NCI-H2196 (cell line): ENCODE measurements around the gene CD180.

ENCODE experiments used
- DNase-seq: peaks from one replicate; lab custom pipeline; 2025; ENCODE audit not compliant: unreplicated experiment; lab: John Stamatoyannopoulos, UW

CD180 gene

DNA sequence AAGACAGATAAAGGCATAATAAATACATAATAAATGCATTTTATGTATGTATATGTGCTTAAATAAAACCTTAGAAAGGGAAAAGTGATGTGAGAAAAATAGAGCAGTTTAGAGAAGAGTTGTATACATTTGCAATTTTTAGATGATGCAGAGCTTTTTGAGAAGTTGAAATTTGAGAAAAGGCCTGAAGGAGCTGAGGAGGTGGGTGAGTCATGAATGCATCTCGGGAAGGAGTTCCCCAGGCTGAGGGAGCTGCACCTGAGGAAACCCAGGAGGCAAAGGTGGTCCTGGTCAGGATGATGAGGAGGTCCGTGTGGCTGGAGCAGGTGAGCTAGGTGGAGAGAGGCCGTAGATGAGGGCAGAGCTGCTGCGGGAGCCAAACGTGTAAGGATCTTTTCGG lies 17.4 kb upstream of the CD180 start:
- DNase-seq, result no peak

GRCh38 chr5:67211926-67212325 lies 15.3 kb upstream of the CD180 start:
- DNase-seq, result no peak

GRCh38 chr5:67209141-67209771 lies 12.7 kb upstream of the CD180 start:
- peak; percentile 54 for DNase-seq

GRCh38 chr5:67208403-67208802 lies 11.8 kb upstream of the CD180 start:
- DNase-seq, result no peak

DNA sequence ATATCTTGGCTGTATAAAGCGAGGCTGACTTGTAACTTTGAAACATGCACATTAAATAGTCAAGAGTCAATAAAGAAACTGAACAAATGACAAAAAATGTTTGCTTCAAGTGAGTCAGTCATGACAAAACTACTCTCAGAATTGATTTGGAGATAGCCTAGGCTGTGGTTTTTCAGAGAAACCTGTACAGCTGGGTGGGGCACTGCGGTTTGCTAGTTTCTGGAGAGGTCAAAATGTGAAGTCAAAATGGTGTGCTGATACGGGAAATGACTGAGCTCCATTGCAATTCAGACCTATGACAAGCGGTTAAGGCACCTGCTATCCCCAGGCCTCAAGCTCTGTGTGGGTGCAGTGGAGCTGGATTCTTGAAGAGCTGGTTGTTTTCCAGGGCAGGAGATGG lies 10.3 kb upstream of the CD180 start:
- no peak for DNase-seq

- DNase-seq, result no peak
Observed at GRCh38 chr5:67206461-67206860, 9.9 kb upstream of the CD180 start.

GRCh38 chr5:67205981-67206380 lies 9.4 kb upstream of the CD180 start:
- DNase-seq, result no peak

GRCh38 chr5:67204821-67205220 lies 8.2 kb upstream of the CD180 start:
- DNase-seq, result no peak

DNA sequence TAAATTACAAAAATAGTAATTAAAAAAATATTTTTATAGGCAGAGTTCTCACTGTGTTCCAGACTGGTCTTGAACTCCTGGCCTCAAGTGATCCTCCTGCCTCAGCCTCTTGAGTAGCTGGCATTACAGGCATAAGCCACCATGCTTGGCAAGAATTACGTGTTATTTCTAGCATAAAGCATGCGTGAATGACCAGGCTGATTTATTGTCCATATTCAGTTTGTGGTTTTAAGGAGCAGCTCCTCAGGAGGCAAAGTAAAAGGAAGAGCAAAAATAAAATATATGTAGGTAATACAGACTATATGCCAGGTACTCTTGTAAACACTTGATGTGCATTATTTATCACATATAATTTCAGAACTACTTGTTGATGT lies 7.1 kb upstream of the CD180 start:
- DNase-seq, result no peak

DNA sequence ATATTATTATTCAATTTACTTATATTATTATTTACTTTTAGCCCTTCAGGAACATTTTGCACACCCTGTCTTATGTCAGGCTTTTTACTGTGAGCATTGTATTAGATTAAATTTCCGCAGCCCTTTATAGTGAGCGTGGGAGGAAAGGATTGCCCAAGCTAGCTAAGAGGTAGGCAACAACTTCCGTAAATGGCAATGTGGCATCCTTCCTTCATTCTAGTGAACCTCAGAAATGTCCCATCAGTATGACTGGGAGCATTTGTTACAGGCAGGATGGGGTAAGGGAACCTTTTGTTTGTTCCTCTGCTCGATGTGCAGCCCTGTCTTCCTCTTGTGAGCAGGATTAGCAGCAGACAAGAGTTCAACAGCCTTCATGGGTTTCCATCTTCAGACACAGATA lies 6.2 kb upstream of the CD180 start:
- no peak for DNase-seq

GRCh38 chr5:67201897-67202549 lies 5.4 kb upstream of the CD180 start:
- no peak for DNase-seq

DNA sequence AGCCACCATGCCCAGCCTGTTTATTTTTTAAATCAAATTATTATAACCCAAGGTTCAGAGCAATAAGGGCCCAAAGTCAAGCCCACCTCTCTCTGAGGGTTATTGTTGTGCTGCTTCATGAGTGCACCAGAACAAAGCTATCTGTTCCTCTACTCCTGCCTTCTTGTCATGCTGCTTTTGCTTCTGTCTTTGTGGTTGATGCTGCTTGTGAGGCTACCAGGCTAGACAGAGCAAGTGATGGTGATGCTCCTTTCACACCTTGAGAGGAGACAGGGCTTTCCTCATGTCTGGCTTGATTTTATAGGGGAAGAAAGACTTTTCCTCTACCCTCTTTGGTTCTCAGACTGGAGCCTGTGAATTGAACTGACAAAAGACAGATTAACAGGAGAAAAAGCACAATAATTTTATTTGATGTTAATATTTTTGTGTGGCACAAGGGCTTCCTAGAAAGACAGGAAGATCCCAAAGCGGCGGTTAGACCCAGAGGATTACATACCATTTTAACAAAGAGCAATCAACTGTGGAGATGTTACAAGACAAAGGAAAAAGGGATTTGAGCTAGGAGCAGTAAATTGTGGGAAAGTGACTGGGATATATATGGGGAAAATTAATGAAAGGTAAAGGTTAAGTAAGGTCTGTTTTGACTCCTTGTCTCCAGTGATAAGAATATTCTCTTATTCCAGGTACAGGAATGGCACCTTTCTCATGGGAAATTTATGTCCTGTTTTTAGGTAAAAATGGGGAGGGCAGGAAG lies 4.4 kb upstream of the CD180 start:
- DNase-seq, result no peak

DNA sequence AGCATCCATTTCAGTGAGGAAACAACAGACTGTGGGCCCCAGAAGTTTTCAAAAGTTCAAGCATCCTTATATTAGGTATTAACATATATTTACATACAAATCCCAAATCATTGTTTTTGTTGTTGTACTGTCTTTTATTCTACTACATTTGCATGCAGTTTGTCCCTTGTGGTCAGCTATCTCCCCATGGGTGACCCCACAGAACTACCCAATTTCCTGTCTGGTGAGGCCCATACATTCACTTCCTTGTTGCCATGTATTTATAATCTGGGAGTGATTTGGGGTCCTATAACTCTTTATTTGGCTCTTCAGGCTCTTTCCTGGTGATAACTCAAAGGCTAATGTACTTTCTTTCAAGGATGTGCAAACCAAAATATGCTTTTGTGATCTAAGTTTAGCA lies 3.3 kb upstream of the CD180 start:
- DNase-seq, result no peak

GRCh38 chr5:67198917-67199316 lies 2.3 kb upstream of the CD180 start:
- no peak for DNase-seq

DNA sequence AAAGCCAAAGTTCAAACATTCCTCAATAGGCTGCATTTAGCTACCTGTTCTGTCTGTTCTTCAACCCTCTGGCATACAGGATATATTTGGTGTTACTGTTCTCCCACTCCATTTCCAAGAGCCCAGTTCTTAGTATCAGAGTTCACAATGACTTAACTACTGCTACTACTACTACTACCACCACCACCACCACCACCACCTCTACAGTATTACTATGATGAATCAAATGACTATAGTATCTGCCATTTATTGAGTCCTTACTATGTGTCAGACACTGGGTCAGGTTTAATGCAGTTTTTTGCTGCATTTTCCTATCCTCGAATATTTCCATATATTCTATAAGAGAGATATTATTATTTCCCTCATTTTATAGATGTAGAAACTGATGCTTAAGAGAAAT lies 937 bp upstream of the CD180 start:
- no peak for DNase-seq

GRCh38 chr5:67195406-67196275 lies 958 bp downstream of the CD180 start:
- no peak for DNase-seq

DNA sequence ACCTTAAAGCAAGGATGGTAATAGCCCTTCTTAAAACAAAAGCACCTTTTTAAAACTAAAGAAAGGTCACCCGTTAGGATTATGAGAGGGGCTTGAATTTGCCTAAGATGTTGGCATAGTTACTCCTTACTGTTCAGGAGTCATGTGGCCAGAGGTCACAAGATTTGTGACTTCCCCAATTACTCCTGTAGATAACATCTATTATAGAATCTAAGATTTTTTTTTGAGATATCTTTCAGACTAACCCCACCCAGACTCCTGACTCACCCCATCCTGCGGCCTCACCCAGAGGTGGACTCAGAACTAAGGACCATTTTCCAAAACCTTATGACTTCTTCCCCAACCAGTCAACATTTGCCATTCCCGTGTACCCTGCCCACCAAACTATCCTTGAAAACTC lies 2.4 kb downstream of the CD180 start:
- DNase-seq, result no peak

- DNase-seq, result no peak
Observed at GRCh38 chr5:67193439-67193807, 3.2 kb downstream of the CD180 start.

GRCh38 chr5:67192719-67193438 lies 3.7 kb downstream of the CD180 start:
- DNase-seq, result no peak

GRCh38 chr5:67190861-67191260 lies 5.7 kb downstream of the CD180 start:
- DNase-seq, result no peak

- no peak for DNase-seq
Observed at GRCh38 chr5:67190410-67190809, 6.2 kb downstream of the CD180 start.
